ENCODE data around the gene RET. TPM values are rescaled to one million over a fixed set of nuclear protein-coding genes. Genes with fewer than 3 reads are reported as not detected.

RET gene
- total and polyA plus RNA-seq, 2 of the 13 experiments (the other 11 are each of a cell fraction or from before 2014, with no cell fraction given): 0.02 TPM; not detected in 1

DNA sequence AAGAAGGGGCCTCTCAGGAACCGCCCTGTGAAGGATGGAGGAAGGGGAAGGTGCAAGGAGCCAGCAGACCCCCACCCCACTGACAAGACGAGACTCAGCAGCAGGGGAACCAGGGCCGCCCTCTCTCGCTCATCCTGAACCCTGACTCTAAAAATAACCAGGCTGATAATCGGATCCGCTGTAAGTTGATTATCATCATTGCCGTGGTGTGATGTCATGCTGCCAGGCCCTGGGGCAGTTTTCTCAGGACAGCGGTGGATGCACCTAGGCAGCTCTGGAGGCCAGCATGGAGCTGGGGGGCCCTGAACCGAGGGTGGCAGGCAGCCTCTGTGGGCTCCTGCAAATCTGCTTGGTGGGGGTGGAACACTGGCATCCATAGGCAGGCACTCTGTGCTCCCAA, 7.9 kb downstream of the RET start:
- Histone ChIP-seq H2AFZ (ENCODE audit: low read length) (no peak overlapping the region), H3K9ac (ENCODE audit: insufficient read depth, low read depth, low read length) (no peak overlapping the region), H4K20me1 (ENCODE audit: insufficient read depth, low read length) (no peaks in the 10 kb centered on the region), H3K79me2 (ENCODE audit: insufficient read depth, low read length) (no peaks in the 10 kb centered on the region), H3K4me2 (ENCODE audit: low read depth, low read length) (no peak overlapping the region), H3K36me3 (replicated peaks in 1 of 2; ENCODE audit: control insufficient read depth in 1 of 2, insufficient read depth in 2 of 2, low read length in 2 of 2) (no peaks in the 10 kb centered on the region), H3K27me3 (ENCODE audit: control insufficient read depth in 1 of 2, insufficient read depth in 2 of 2, low read length in 2 of 2) (peaks cover 5 to 44% of the 10 kb centered on the region in 2 experiments), H3K4me1 (ENCODE audit: insufficient read depth, low read length) (no peaks in the 10 kb centered on the region), H3K27ac (ENCODE audit: extremely low read length, insufficient read depth, low read length) (no peak overlapping the region), H3K4me3 (replicated peaks in 1 of 3; ENCODE audit: insufficient read depth in 1 of 3, low read depth in 2 of 3, low read length in 3 of 3) (no peak overlapping the region), H3K9me3 (ENCODE audit: low read length) (no peaks in the 10 kb centered on the region)
- ATAC-seq (no peak), FAIRE-seq (no peak), DNase-seq (ENCODE audit: low spot score) (no peak)
- in situ Hi-C loops (cut with HindIII; ENCODE audit: extremely low pct_ligation_motif_present, low pct_unique_long_range_greater_than_20kb): no loop called here
- CTCF ChIA-PET (ENCODE audit: low intra/inter-chr PET ratio, low total read pairs): no interaction called here
- POLR2A ChIA-PET: no interaction called here
- BruUV-seq (replicated peaks): no TSS peak
- intact Hi-C loops (cut with micrococcal nuclease; ENCODE audit: unreplicated experiment): no loop called here
- TF ChIP-seq ZNF33A (CRISPR knock-in tag; IDR thresholded peaks at IDR 0.05; ENCODE audit: borderline replicate concordance) (no peak), EHMT2 (IDR thresholded peaks at IDR 0.05; ENCODE audit: borderline replicate concordance, low read depth, low read length) (no peak), SKI (IDR thresholded peaks at IDR 0.05; ENCODE audit: partially characterized antibody) (no peak), AKAP8 (CRISPR knock-in tag; IDR thresholded peaks at IDR 0.05) (no peak), ZSCAN30 (CRISPR knock-in tag; IDR thresholded peaks at IDR 0.05) (no peak), ZNF83 (CRISPR knock-in tag; IDR thresholded peaks at IDR 0.05; ENCODE audit: borderline replicate concordance) (no peak), GATAD2A (CRISPR knock-in tag; IDR thresholded peaks at IDR 0.05) (no peak), IKZF1 (IDR thresholded peaks at IDR 0.05) (no peak), ZNF180 (CRISPR knock-in tag; IDR thresholded peaks at IDR 0.05; ENCODE audit: borderline replicate concordance, low read depth) (no peak), HIVEP1 (CRISPR knock-in tag; IDR thresholded peaks at IDR 0.05) (no peak), SAFB2 (CRISPR knock-in tag; IDR thresholded peaks at IDR 0.05; ENCODE audit: borderline replicate concordance, low read depth) (no peak), HNRNPLL (IDR thresholded peaks at IDR 0.05; ENCODE audit: low read depth, low read length, poor library complexity, severe bottlenecking) (no peak), ATRX (CRISPR knock-in tag; IDR thresholded peaks at IDR 0.05; ENCODE audit: borderline replicate concordance) (no peak)
- TF ChIP-seq, protein P1, sequence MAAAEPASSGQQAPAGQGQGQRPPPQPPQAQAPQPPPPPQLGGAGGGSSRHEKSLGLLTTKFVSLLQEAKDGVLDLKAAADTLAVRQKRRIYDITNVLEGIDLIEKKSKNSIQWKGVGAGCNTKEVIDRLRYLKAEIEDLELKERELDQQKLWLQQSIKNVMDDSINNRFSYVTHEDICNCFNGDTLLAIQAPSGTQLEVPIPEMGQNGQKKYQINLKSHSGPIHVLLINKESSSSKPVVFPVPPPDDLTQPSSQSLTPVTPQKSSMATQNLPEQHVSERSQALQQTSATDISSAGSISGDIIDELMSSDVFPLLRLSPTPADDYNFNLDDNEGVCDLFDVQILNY (CRISPR knock-in tag; conservative IDR thresholded peaks at IDR 0.05): no peak
- TF ChIP-seq, protein P2, sequence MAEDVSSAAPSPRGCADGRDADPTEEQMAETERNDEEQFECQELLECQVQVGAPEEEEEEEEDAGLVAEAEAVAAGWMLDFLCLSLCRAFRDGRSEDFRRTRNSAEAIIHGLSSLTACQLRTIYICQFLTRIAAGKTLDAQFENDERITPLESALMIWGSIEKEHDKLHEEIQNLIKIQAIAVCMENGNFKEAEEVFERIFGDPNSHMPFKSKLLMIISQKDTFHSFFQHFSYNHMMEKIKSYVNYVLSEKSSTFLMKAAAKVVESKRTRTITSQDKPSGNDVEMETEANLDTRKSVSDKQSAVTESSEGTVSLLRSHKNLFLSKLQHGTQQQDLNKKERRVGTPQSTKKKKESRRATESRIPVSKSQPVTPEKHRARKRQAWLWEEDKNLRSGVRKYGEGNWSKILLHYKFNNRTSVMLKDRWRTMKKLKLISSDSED (CRISPR knock-in tag; IDR thresholded peaks at IDR 0.05): no peak
- 5% methylated on average over 7 of the region's 9 CpGs for WGBS (ENCODE audit: low lambda C conversion rate)

Data from HepG2 (cell line).